Small intestine (tissue), 7 donors: ENCODE measurements around the gene AFF1. TPM values are rescaled to one million over a fixed set of nuclear protein-coding genes. Genes with fewer than 3 reads are reported as not detected.
"Not testable (repeated sequence)": the region's sequence is repeated elsewhere in the genome, so short reads cannot be mapped to it uniquely, and the experiment has no call there.

Source experiments
- DNase-seq, 2 donors: peaks; one replicate each; pipeline versions ENCODE4 v3.0.0 to v3.0.0-alpha.2; 2013
- FAIRE-seq: peaks from 2 replicates; lab custom pipeline; 2012; peaks lifted over from hg19 to GRCh38; lab: Jason Lieb, UNC
- H3K27ac ChIP-seq, 3 donors: one replicate each; pipeline ENCODE4 v1.5.1; 2013; ENCODE audit warnings: low read length in 2 of 3, mild to moderate bottlenecking in 2 of 3, control low read depth in 1 of 3, inconsistent platforms in 1 of 3, low read depth in 1 of 3, moderate library complexity in 1 of 3
- H3K27me3 ChIP-seq, 3 donors: one replicate each; pipeline ENCODE4 v1.6.1; 2013; ENCODE audit warnings: low read length in 3 of 3, inconsistent platforms in 1 of 3; ENCODE audit not compliant: control insufficient read depth in 3 of 3, insufficient read depth in 3 of 3
- H3K36me3 ChIP-seq, 3 donors: one replicate each; pipeline ENCODE4 v1.6.1; 2013; ENCODE audit warnings: low read length in 3 of 3, inconsistent platforms in 1 of 3, low read depth in 1 of 3, mild to moderate bottlenecking in 1 of 3, moderate library complexity in 1 of 3; ENCODE audit not compliant: control insufficient read depth in 3 of 3, insufficient read depth in 2 of 3
- H3K4me1 ChIP-seq, 3 donors: one replicate each; pipeline ENCODE4 v1.6.1; 2013; ENCODE audit warnings: low read length in 2 of 3, inconsistent platforms in 1 of 3, low read depth in 1 of 3, mild to moderate bottlenecking in 1 of 3, moderate library complexity in 1 of 3; ENCODE audit not compliant: control insufficient read depth in 3 of 3, insufficient read depth in 2 of 3
- H3K4me3 ChIP-seq, 3 donors: one replicate each; pipeline ENCODE4 v1.5.1; 2013; ENCODE audit warnings: low read length in 3 of 3, control low read depth in 1 of 3, inconsistent platforms in 1 of 3, low read depth in 1 of 3, mild to moderate bottlenecking in 1 of 3, moderate library complexity in 1 of 3
- H3K9me3 ChIP-seq, 2 donors: one replicate each; pipeline ENCODE4 v1.6.1; 2013; ENCODE audit warnings: low read depth in 1 of 2, low read length in 1 of 2; ENCODE audit not compliant: control insufficient read depth in 2 of 2, insufficient read depth in 1 of 2
- WGBS, 3 donors: extraction: QIAGEN DNeasy Blood & Tissue Kit; methylation state at CpG; one replicate each; pipeline ENCODE4 v1.1.7; 2013; 5-methylcytosine and 5-hydroxymethylcytosine counted together
- polyA plus RNA-seq, 4 donors: library from polyadenylated mRNA; stranded (reverse) in 3 of 4; unstranded in 1 of 4; fragments of 200-250 nt in 3 of 4; fragments of 120-200 nt in 1 of 4; gene quantifications; one replicate each; pipeline versions ENCODE4 v1.2.1 to v1.2.3, GENCODE V29; 2013
- donor health status: healthy with polysubstance abuse.
- donor health status: control.
- donor health status: control.
- donor health status: Bipolar disorder and iron deficiency.
- donor health status: healthy.

Gene AFF1
- polyA plus RNA-seq, 4 donors, result 5.4 to 50.7 (median 10.4) TPM

DNA sequence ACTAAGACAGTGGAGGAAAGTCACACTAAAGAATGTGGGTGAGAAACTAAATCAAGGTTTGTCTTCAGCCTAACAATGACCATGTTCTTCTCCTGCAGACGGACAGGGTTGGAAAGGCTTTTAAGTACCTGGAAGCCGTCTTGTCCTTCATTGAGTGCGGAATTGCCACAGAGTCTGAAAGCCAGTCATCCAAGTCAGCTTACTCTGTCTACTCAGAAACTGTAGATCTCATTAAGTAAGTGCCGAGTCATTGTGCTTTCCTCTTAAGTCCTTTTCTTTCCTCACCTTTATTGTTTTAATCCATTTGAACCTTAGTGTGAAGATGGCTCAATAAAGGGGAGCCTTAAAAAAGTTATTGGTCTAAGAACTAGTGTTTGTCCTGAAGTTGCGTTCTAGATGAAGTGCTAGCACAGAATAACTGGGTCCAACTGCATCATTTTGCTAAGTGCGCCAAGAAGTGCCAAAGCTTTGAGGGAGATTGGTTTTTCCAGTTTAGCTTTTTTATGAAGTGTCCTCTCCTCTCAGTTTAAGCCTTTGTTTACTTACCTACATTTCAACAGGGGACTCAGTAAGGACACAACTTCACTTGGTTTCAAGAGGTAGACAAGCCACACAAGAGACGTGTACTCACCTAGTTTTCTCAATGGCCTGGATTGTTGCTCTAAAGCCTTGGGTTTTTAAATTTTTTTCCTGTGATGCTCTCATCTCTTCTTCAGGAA lies 196.3 kb downstream of the AFF1 start:
- FAIRE-seq, result no peak
- H3K4me1 ChIP-seq, result no peaks in the 10 kb centered on the region
- 89 to 96% (median 96%) methylated on average over 7 of the region's 7 CpGs for WGBS, 3 donors

DNA sequence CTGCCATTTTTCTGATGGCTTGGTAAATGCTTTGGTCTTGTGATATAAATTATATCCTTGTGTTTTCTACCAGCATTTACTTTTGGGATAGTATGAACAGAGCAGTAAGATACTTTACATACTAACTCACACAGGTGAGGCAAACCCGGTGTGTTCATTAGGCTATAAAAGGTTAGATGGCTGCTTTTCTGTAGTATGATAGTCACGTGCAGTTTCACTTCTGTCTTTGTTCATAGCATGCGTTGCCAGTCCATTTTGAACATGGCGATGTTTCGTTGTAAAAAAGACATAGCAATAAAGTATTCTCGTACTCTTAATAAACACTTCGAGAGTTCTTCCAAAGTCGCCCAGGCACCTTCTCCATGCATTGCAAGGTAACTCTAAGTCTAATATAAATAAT lies 197.2 kb downstream of the AFF1 start:
- Histone ChIP-seq H3K27ac (no peak overlapping the region), H3K4me1 (no peaks in the 10 kb centered on the region), H3K27me3 (no peaks in the 10 kb centered on the region), H3K9me3 (no peaks in the 10 kb centered on the region), H3K4me3 (no peak overlapping the region), H3K36me3 (peaks cover 11 to 40% (median 26%) of the 10 kb centered on the region in 3 donors)
- DNase-seq (no peak), FAIRE-seq (no peak)
- 93 to 97% (median 95%) methylated on average over 8 of the region's 8 CpGs for WGBS, 3 donors

More for the DNA sequence above, 196.3 kb downstream of the AFF1 start:
- H3K27ac ChIP-seq, result no peak overlapping the region
- H3K9me3 ChIP-seq, result no peaks in the 10 kb centered on the region
- no peak for DNase-seq
- no peak overlapping the region for H3K4me3 ChIP-seq
- peaks cover 9 to 40% (median 25%) of the 10 kb centered on the region in 3 donors for H3K36me3 ChIP-seq
- no peaks in the 10 kb centered on the region for H3K27me3 ChIP-seq

DNA sequence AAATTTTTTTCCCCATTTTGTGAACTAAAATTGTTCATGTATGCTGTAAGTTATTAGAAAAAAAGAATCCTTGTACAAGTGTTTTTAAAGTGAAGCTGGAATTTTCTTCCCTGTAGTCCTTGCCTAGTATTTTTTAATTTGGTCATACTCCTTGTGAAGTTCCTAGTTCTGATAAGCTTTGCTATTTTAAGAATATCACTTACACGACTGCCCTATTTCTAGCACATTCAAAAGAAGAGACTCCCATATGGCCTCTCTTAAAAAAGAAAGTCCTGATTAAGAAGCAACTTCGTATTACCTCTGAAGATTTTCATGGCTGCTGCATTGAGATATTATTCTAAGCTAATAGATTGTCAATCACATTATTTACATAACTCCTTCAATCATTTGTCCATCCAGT lies 198.4 kb downstream of the AFF1 start:
- no peak overlapping the region for H3K4me3 ChIP-seq
- H3K9me3 ChIP-seq, result no peaks in the 10 kb centered on the region
- 81 to 87% (median 84%) methylated on average over 2 of the region's 2 CpGs for WGBS, 3 donors
- FAIRE-seq (no peak), DNase-seq (no peak)
- H3K36me3 ChIP-seq, result peaks cover 6 to 32% (median 20%) of the 10 kb centered on the region in 3 donors
- no peaks in the 10 kb centered on the region for H3K4me1 ChIP-seq
- H3K27ac ChIP-seq, result no peak overlapping the region
- no peaks in the 10 kb centered on the region for H3K27me3 ChIP-seq

DNA sequence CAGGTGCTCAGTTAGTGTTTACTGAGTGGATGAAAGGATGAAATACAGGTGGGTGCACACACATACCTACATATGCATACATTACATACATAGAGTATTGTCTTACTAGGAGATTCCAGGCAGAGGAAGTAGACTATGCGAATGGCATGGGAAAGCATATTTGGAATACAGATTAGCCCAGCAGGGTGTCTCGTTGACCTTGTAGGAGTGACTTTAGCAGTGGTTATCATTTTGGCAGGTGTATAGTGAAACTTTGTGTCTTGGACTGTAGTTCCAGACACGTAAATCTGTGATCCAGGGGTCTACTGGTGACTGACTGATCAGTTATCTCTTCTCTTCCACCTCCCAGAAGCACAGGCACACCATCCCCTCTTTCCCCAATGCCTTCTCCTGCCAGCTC lies 199.3 kb downstream of the AFF1 start:
- H3K4me3 ChIP-seq, result no peak overlapping the region
- FAIRE-seq (no peak), DNase-seq (no peak)
- H3K4me1 ChIP-seq, result no peaks in the 10 kb centered on the region
- no peaks in the 10 kb centered on the region for H3K27me3 ChIP-seq
- no peak overlapping the region for H3K27ac ChIP-seq
- 77 to 93% (median 89%) methylated on average over 3 of the region's 3 CpGs for WGBS, 3 donors
- H3K9me3 ChIP-seq, result no peaks in the 10 kb centered on the region
- H3K36me3 ChIP-seq, result peaks cover 6 to 29% (median 18%) of the 10 kb centered on the region in 3 donors

DNA sequence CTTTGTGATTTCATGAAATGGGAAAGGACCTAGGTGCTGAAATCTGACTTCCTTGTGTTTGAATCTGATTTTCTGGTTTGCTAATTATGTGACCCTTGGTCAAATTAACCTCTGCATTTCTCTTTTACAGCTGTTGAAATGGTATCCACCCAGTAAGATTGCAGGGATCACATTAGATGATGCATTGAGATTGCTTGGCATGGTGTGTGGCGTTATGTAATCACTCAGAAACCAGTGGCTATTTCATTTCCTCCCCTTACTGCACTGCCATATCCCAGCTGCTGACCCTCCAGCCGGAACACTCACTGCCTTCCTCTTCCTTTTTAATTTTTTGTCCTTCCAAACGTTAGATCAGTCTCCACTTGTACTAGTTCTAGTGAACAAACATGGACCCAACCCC lies 206.6 kb downstream of the AFF1 start:
- DNase-seq (peak in 1 of 2 donors; percentile 83), FAIRE-seq (no peak)
- no peak overlapping the region for H3K4me3 ChIP-seq
- H3K27ac ChIP-seq, result no peak overlapping the region
- H3K36me3 ChIP-seq, result peaks cover 0 to 9% (median 1%) of the 10 kb centered on the region in 3 donors
- peaks cover 0 to 15% (median 6%) of the 10 kb centered on the region in 3 donors for H3K4me1 ChIP-seq
- H3K27me3 ChIP-seq, result no peaks in the 10 kb centered on the region
- WGBS, 3 donors, result 21 to 40% (median 29%) methylated on average over 3 of the region's 3 CpGs
- no peaks in the 10 kb centered on the region for H3K9me3 ChIP-seq

DNA sequence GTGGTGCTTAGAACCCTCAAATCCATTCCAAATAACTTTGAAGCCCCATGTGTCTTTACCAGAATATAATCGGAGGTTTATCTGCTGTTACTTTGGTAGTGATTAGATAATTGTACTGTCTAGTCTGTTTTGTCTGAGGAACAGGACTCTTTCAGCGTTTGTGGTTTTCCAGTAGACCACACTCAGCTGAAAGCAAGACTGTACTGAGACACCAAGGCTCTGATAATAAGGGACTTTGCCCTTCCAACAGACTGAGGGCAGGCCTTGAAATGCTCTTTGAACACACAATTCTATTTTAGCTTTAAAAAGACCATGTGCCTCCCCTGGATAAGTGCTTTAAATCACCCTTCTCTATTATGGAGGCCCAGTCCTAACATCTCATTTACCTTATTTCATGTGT lies 209.5 kb downstream of the AFF1 start:
- Histone ChIP-seq H3K9me3 (no peaks in the 10 kb centered on the region), H3K27ac (peak overlapping the region in 2 of 3 donors; percentile 8 to 74), H3K27me3 (no peaks in the 10 kb centered on the region), H3K4me3 (no peak overlapping the region), H3K36me3 (peaks cover 0 to 9% (median 1%) of the 10 kb centered on the region in 3 donors), H3K4me1 (peaks cover 0 to 22% (median 6%) of the 10 kb centered on the region in 3 donors)
- 15 to 46% (median 18%) methylated on average over 2 of the region's 2 CpGs for WGBS, 3 donors
- DNase-seq (peak; percentile 52 to 69), FAIRE-seq (no peak)

DNA sequence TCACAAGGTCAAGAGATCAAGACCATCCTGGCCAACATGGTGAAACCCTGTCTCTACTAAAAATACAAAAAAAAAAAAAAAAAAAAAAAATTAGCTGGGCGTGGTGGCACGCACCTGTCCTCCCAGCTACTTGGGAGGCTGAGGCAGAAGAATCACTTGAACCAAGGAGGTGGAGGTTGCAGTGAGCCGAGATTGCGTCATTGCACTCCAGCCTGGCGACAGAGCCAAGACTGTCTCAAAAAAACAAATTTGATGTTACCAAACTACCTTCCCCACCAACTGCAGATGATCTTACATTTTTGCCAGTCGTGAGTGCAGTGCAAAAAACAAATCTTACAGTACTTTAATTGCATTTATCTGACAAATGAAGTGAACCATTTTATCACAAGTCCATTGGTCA lies 211.1 kb downstream of the AFF1 start:
- H3K4me1 ChIP-seq, result peaks cover 0 to 22% (median 6%) of the 10 kb centered on the region in 3 donors
- not testable (repeated sequence) for H3K27ac ChIP-seq, H3K4me3 ChIP-seq, FAIRE-seq, H3K27me3 ChIP-seq, H3K9me3 ChIP-seq, H3K36me3 ChIP-seq, DNase-seq
- WGBS, 3 donors, result 94 to 97% (median 96%) methylated on average over 6 of the region's 6 CpGs

DNA sequence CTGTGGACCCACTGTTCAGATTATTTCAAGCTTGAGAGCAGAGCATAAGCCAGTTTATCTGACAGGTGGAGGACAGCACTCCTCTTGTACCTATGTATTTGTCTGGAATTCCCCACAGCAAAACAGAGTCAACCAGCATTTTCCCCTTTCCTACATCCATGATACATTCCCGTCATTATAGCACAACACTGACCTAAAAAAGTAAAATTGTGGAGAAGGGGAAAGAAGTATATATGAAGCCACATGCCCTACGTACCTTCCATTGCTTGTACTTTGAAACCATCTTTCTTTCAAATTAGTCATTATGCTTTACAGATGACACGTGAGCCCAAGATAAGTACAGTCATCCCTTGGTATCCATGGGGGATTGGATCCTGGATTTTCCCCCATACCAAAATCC lies 212.3 kb downstream of the AFF1 start:
- FAIRE-seq, result no peak
- no peak overlapping the region for H3K4me3 ChIP-seq

More for the DNA sequence above, 212.3 kb downstream of the AFF1 start:
- peak in 1 of 2 donors; percentile 42 for DNase-seq
- Histone ChIP-seq H3K9me3 (no peaks in the 10 kb centered on the region), H3K27me3 (no peaks in the 10 kb centered on the region), H3K36me3 (peaks cover 0 to 4% (median 1%) of the 10 kb centered on the region in 3 donors), H3K4me1 (peaks cover 0 to 28% (median 0%) of the 10 kb centered on the region in 3 donors), H3K27ac (peak overlapping the region in 1 of 3 donors; percentile 19)
- 70 to 79% (median 72%) methylated on average over 3 of the region's 3 CpGs for WGBS, 3 donors
